Measurements from ENCODE around the gene MYL6B.
A peak's percentile ranks its signal among the peaks of the same experiment; 100 is the strongest.
"Not testable (repeated sequence)": the region's sequence is repeated elsewhere in the genome, so short reads cannot be mapped to it uniquely, and the experiment has no call there.

Gene MYL6B

DNA sequence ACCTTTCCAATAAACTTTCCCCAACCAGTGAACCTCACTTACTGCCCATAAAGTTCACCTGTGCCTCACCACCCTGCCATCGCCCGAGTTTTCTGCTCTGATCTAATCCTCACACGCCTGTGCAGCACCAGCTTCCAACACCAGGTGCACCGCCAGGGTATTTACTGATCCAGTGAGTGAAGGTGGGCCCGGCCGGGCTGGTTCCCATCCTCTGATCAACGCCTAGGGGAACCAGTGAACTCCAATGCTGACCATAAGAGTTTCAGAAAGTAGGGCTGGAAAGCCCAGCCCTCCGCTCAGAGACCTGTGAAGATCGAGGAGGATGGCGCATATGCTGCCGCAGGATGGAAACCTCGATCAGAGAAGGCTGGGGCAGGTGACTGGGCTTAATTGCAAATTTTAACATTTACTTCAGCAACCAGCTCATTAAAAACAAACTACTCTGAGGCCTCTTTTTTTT is 685 bp upstream of the MYL6B start:
- H3K9ac ChIP-seq (ENCODE audit: low read depth in 1 of 2, low read length in 2 of 2), result peak overlapping the region; percentile 82 to 84
- peak overlapping the region; percentile 62 to 87 for H3K4me3 ChIP-seq (ENCODE audit: low read length in 2 of 2)
- peaks cover 15 to 18% of the 10 kb centered on the region in 2 donors for H3K4me1 ChIP-seq (ENCODE audit: control insufficient read depth in 2 of 2, insufficient read depth in 2 of 2, low read length in 2 of 2)

DNA sequence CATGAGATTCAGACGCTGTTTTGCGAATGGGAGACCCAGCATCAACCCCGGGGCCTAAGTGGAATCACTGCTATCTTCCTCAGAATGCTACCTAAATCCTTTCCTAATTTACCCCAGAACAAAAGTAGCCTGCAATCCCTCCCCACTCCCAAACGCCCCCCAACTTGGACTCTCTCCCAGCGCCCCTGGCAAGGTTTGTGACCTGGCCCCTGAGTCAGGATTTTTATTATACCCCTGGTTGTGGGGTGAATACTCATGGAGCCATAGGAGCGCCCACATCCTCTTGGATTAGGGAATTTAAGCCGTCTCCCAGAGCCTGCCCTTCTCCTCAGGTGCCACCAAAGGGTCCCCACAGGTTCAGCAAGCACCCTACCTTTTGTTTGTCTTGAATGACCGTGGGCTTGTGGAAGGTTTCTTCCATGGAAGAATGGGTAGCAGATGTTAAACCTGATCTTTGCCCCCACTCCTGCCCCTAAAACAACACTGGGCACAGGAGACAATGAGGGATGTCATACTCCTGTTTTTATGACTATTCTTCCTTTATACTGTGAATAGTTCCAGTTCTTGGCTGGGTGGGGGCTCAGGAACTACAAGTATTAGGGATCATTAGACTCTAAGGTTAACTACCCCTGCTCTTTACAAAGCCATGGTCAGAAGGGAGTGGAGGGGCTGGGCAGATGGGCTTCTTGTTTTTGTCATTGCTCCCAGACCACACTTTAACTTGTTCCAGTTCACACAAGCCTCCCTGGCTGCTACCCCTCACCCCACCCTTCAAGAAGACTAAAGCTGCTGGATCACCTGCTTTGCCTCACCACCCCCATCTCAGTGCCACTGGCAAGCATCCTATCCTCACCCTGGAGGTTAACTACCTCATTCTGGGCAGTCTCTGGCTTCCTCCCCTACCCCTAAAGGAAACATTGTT is 630 bp downstream of the MYL6B start:
- H3K27me3 ChIP-seq (ENCODE audit: control insufficient read depth in 2 of 2, insufficient read depth in 2 of 2, low read length in 2 of 2), result no peaks in the 10 kb centered on the region
- H3K9me3 ChIP-seq (ENCODE audit: control insufficient read depth in 2 of 2, low read length in 2 of 2), result no peaks in the 10 kb centered on the region
- H3K4me1 ChIP-seq (ENCODE audit: control insufficient read depth in 2 of 2, insufficient read depth in 2 of 2, low read length in 2 of 2), result peaks cover 15 to 16% of the 10 kb centered on the region in 2 donors
- peak overlapping the region; percentile 82 to 84 for H3K9ac ChIP-seq (ENCODE audit: low read depth in 1 of 2, low read length in 2 of 2)
- H3K4me3 ChIP-seq (ENCODE audit: low read length in 2 of 2), result peak overlapping the region; percentile 62 to 87
- peaks cover 0 to 2% of the 10 kb centered on the region in 2 donors for H3K36me3 ChIP-seq (ENCODE audit: control insufficient read depth in 2 of 2, insufficient read depth in 2 of 2, low read length in 2 of 2)
- peak overlapping the region; percentile 94 to 95 for H3K27ac ChIP-seq (ENCODE audit: low read depth in 2 of 2, low read length in 2 of 2)

More for the DNA sequence above, 685 bp upstream of the MYL6B start:
- peak overlapping the region; percentile 94 to 95 for H3K27ac ChIP-seq (ENCODE audit: low read depth in 2 of 2, low read length in 2 of 2)
- peaks cover 0 to 2% of the 10 kb centered on the region in 2 donors for H3K36me3 ChIP-seq (ENCODE audit: control insufficient read depth in 2 of 2, insufficient read depth in 2 of 2, low read length in 2 of 2)
- H3K27me3 ChIP-seq (ENCODE audit: control insufficient read depth in 2 of 2, insufficient read depth in 2 of 2, low read length in 2 of 2), result no peaks in the 10 kb centered on the region
- no peaks in the 10 kb centered on the region for H3K9me3 ChIP-seq (ENCODE audit: control insufficient read depth in 2 of 2, low read length in 2 of 2)

DNA sequence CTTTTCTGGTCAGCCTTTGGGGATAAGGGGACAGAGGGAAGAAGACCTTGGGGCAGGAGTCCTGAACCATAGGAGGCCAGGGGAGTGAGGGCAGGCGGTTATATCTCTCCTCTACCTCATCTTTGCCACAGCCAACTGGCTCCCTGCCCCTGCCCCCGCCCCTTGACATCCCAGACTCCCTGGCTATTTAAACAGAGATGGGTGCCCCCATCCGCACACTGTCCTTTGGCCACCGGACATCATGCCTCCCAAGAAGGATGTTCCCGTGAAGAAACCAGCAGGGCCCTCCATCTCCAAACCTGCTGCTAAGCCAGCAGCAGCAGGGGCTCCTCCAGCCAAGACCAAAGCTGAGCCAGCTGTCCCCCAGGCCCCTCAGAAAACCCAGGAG is 1.3 kb downstream of the MYL6B start:
- Histone ChIP-seq H3K9me3 (ENCODE audit: control insufficient read depth in 2 of 2, low read length in 2 of 2) (no peaks in the 10 kb centered on the region), H3K36me3 (ENCODE audit: control insufficient read depth in 2 of 2, insufficient read depth in 2 of 2, low read length in 2 of 2) (peaks cover 0 to 2% of the 10 kb centered on the region in 2 donors), H3K4me1 (ENCODE audit: control insufficient read depth in 2 of 2, insufficient read depth in 2 of 2, low read length in 2 of 2) (peaks cover 15 to 16% of the 10 kb centered on the region in 2 donors), H3K27me3 (ENCODE audit: control insufficient read depth in 2 of 2, insufficient read depth in 2 of 2, low read length in 2 of 2) (no peaks in the 10 kb centered on the region), H3K27ac (ENCODE audit: low read depth in 2 of 2, low read length in 2 of 2) (no peak overlapping the region), H3K4me3 (ENCODE audit: low read length in 2 of 2) (no peak overlapping the region), H3K9ac (ENCODE audit: low read depth in 1 of 2, low read length in 2 of 2) (no peak overlapping the region)

DNA sequence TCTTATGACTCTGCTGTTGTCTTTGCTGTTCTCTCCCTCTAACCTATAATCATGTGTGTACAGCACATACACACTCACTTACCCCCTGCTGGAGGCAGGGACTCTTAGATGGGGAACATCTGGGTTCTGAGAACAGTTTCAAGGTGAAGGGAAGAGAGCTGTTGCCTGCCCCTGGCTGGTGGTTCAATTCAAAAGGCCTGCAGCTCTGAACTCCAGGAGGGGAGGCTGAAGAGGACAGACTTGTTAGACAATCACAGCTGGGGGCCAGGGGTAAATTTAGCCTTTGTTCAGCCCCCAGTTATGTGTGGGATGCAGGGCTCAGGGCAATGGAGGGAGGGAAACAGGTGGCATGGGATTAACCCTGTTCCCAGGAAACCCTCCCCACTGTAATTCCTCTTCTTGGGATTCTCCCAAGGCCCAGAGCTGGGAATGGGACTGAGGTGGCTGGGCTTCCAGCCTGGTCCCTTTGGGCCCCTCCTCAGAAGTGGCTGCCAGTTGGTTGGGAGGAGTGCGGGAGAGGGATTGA is 1.9 kb downstream of the MYL6B start:
- no peak overlapping the region for H3K27ac ChIP-seq (ENCODE audit: low read depth in 2 of 2, low read length in 2 of 2)
- H3K4me1 ChIP-seq (ENCODE audit: control insufficient read depth in 2 of 2, insufficient read depth in 2 of 2, low read length in 2 of 2), result peaks cover 15 to 20% of the 10 kb centered on the region in 2 donors
- no peaks in the 10 kb centered on the region for H3K27me3 ChIP-seq (ENCODE audit: control insufficient read depth in 2 of 2, insufficient read depth in 2 of 2, low read length in 2 of 2)
- H3K4me3 ChIP-seq (ENCODE audit: low read length in 2 of 2), result no peak overlapping the region
- H3K36me3 ChIP-seq (ENCODE audit: control insufficient read depth in 2 of 2, insufficient read depth in 2 of 2, low read length in 2 of 2), result peaks cover 0 to 2% of the 10 kb centered on the region in 2 donors
- H3K9ac ChIP-seq (ENCODE audit: low read depth in 1 of 2, low read length in 2 of 2), result no peak overlapping the region
- no peaks in the 10 kb centered on the region for H3K9me3 ChIP-seq (ENCODE audit: control insufficient read depth in 2 of 2, low read length in 2 of 2)

DNA sequence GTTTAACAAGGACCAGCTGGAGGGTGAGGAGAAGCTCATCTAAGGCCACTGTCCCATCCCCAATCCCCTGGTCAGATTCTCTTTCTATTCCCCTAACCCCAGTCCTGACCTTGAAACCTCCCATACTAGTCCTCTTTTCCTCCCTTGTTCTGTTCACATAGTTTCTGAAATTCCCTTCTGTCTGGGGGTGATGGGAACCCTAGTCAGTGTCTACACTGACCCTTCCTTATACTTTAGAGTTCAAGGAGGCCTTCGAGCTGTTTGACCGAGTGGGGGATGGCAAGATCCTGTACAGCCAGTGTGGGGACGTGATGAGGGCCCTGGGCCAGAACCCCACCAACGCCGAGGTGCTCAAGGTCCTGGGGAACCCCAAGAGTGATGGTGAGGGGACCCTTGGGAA is 2.4 kb downstream of the MYL6B start:
- H3K4me3 ChIP-seq (ENCODE audit: low read length in 2 of 2), result no peak overlapping the region
- H3K36me3 ChIP-seq (ENCODE audit: control insufficient read depth in 2 of 2, insufficient read depth in 2 of 2, low read length in 2 of 2), result peaks cover 2 to 6% of the 10 kb centered on the region in 2 donors
- H3K4me1 ChIP-seq (ENCODE audit: control insufficient read depth in 2 of 2, insufficient read depth in 2 of 2, low read length in 2 of 2), result peaks cover 19 to 26% of the 10 kb centered on the region in 2 donors
- H3K27me3 ChIP-seq (ENCODE audit: control insufficient read depth in 2 of 2, insufficient read depth in 2 of 2, low read length in 2 of 2), result no peaks in the 10 kb centered on the region
- H3K9me3 ChIP-seq (ENCODE audit: control insufficient read depth in 2 of 2, low read length in 2 of 2), result no peaks in the 10 kb centered on the region
- no peak overlapping the region for H3K9ac ChIP-seq (ENCODE audit: low read depth in 1 of 2, low read length in 2 of 2)
- H3K27ac ChIP-seq (ENCODE audit: low read depth in 2 of 2, low read length in 2 of 2), result no peak overlapping the region

DNA sequence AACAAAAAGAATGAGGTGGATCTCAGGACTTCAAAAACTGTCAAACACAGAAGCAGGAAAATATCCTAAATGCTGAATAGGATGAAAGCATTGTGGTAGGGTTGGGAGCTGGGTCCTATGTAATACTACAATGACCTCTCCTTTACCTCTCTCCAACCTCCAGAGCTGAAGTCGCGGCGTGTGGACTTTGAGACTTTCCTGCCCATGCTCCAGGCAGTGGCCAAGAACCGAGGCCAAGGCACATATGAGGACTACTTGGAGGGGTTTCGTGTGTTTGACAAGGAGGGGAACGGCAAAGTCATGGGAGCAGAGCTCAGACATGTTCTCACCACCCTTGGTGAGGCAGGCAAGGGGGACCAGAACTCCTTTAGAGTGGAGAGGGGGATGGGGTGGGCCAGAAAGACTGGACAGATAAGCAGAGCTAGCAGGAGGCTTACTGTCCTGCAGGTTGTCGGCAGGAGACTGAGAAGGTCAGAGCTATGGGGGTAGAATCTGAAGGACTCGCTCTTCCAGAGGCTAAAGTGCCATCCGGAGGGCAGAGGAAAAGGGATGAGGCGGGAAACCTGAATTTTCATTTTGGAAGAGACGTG is 3.0 kb downstream of the MYL6B start:
- Histone ChIP-seq H3K27me3 (ENCODE audit: control insufficient read depth in 2 of 2, insufficient read depth in 2 of 2, low read length in 2 of 2) (no peaks in the 10 kb centered on the region), H3K9me3 (ENCODE audit: control insufficient read depth in 2 of 2, low read length in 2 of 2) (no peaks in the 10 kb centered on the region), H3K9ac (ENCODE audit: low read depth in 1 of 2, low read length in 2 of 2) (no peak overlapping the region), H3K4me3 (ENCODE audit: low read length in 2 of 2) (no peak overlapping the region), H3K27ac (ENCODE audit: low read depth in 2 of 2, low read length in 2 of 2) (no peak overlapping the region), H3K4me1 (ENCODE audit: control insufficient read depth in 2 of 2, insufficient read depth in 2 of 2, low read length in 2 of 2) (peaks cover 24 to 31% of the 10 kb centered on the region in 2 donors), H3K36me3 (ENCODE audit: control insufficient read depth in 2 of 2, insufficient read depth in 2 of 2, low read length in 2 of 2) (peaks cover 7 to 11% of the 10 kb centered on the region in 2 donors)

DNA sequence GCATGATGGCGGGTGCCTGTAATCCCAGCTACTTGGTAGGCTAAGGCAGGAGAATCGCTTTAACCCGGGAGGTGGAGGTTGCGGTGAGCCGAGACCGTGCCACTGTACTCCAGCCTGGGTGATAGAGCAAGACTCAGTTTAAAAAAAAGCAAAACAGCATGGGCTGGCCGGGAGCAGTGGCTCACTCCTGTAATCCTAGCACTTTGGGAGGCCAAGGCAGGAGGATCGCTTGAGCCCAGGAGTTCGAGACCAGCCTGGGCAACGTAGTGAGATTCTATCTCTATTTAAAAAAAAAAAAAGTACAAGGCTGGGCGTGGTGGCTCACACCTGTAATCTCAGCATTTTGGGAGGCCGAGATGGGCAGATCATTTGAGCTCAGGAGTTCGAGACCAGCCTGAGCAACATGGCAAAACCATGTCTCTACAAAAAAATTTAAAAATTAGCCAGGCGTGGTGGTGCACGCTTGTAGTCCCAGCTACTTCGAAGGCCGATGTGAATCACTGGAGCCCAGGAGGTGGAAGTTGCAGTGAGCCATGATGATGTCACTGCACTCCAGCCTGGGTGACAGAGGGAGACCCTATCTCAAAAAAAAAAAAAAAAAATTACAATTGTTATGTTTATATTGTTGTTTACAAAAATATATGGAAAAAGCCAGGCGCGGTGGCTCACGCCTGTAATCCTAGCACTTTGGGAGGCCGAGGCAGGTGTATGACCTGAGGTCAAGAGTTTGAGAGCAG is 4.2 kb downstream of the MYL6B start:
- H3K27me3 ChIP-seq (ENCODE audit: control insufficient read depth in 2 of 2, insufficient read depth in 2 of 2, low read length in 2 of 2); H3K9me3 ChIP-seq (ENCODE audit: control insufficient read depth in 2 of 2, low read length in 2 of 2): not testable (repeated sequence)
- peaks cover 20 to 24% of the 10 kb centered on the region in 2 donors for H3K36me3 ChIP-seq (ENCODE audit: control insufficient read depth in 2 of 2, insufficient read depth in 2 of 2, low read length in 2 of 2)
- H3K4me1 ChIP-seq (ENCODE audit: control insufficient read depth in 2 of 2, insufficient read depth in 2 of 2, low read length in 2 of 2), result peaks cover 31 to 32% of the 10 kb centered on the region in 2 donors
- peak overlapping the region; percentile 57 to 99 for H3K4me3 ChIP-seq (ENCODE audit: low read length in 2 of 2)
- peak overlapping the region in 1 of 2 donors; percentile 99 for H3K27ac ChIP-seq (ENCODE audit: low read depth in 2 of 2, low read length in 2 of 2)
- H3K9ac ChIP-seq (ENCODE audit: low read depth in 1 of 2, low read length in 2 of 2), result peak overlapping the region; percentile 78 to 93

DNA sequence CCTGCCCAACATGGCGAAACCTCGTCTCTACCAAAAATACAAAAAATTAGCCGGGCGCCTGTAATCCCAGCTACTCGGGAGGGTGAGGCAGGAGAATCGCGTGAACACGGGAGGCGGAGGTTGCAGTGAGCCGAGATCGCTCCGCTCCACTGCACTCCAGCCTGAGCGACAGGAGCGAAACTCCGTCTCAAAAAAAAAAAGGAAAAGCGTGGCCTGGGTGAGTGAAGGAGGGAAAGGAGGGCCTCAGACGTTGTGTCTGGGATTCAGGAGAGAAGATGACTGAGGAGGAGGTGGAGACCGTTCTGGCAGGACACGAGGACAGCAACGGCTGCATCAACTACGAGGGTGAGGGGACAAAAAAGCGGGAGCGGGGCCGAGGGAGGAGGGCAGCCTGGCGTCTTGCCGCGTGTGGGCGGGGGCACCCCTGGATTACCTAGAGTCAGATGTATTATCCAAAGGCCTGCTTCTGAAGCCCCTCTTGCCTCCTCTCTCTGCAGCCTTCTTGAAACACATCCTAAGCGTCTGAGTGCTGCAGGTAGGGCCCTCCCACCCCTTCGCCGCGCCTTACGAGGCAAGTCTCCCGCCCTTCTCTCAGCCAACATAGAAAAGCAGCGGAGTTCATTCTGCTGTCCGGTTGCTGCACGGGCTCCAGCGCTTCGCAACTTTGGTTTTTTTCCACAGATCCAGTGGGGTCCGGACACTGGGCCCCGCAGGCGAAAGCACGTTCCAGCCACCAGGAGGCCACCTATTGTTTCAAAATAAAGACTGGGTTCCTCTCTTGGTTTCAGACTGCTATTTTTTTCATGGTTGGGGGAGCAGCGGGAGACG is 5.0 kb downstream of the MYL6B start:
- peaks cover 26 to 30% of the 10 kb centered on the region in 2 donors for H3K36me3 ChIP-seq (ENCODE audit: control insufficient read depth in 2 of 2, insufficient read depth in 2 of 2, low read length in 2 of 2)

More for the DNA sequence above, 5.0 kb downstream of the MYL6B start:
- peak overlapping the region; percentile 57 to 99 for H3K4me3 ChIP-seq (ENCODE audit: low read length in 2 of 2)
- H3K4me1 ChIP-seq (ENCODE audit: control insufficient read depth in 2 of 2, insufficient read depth in 2 of 2, low read length in 2 of 2), result peaks cover 29 to 30% of the 10 kb centered on the region in 2 donors
- H3K27me3 ChIP-seq (ENCODE audit: control insufficient read depth in 2 of 2, insufficient read depth in 2 of 2, low read length in 2 of 2), result no peaks in the 10 kb centered on the region
- no peaks in the 10 kb centered on the region for H3K9me3 ChIP-seq (ENCODE audit: control insufficient read depth in 2 of 2, low read length in 2 of 2)
- H3K9ac ChIP-seq (ENCODE audit: low read depth in 1 of 2, low read length in 2 of 2), result peak overlapping the region; percentile 78 to 93
- H3K27ac ChIP-seq (ENCODE audit: low read depth in 2 of 2, low read length in 2 of 2), result peak overlapping the region; percentile 97 to 99

All from mucosa of rectum (tissue), 2 donors.